ENCODE results near the gene HSPA4. TPM values are rescaled to one million over a fixed set of nuclear protein-coding genes. Genes with fewer than 3 reads are reported as not detected.
A peak's percentile ranks its signal among the peaks of the same experiment; 100 is the strongest.
"Not testable (repeated sequence)": the region's sequence is repeated elsewhere in the genome, so short reads cannot be mapped to it uniquely, and the experiment has no call there.

The HSPA4 gene
- total RNA-seq, 1 donor from 2014 or later: 94.4 TPM

- no peak for DNase-seq
These were observed 71.5 kb downstream of the HSPA4 start for GRCh38 chr5:133123297-133123696.

GRCh38 chr5:133124891-133125290, 73.1 kb downstream of the HSPA4 start:
- no peak for DNase-seq

- no peak for DNase-seq
These were observed 76.3 kb downstream of the HSPA4 start for GRCh38 chr5:133128066-133128465.

GRCh38 chr5:133129289-133129688, 77.5 kb downstream of the HSPA4 start:
- DNase-seq: no peak

GRCh38 chr5:133129950-133130349, 78.1 kb downstream of the HSPA4 start:
- no peak for DNase-seq

GRCh38 chr5:133130387-133131118, 78.7 kb downstream of the HSPA4 start:
- no peak for DNase-seq

GRCh38 chr5:133132717-133133116, 80.9 kb downstream of the HSPA4 start:
- no peak for DNase-seq

- DNase-seq: not testable (repeated sequence)
These were observed 81.4 kb downstream of the HSPA4 start for GRCh38 chr5:133133241-133133640.

- DNase-seq: not testable (repeated sequence)
These were observed 85.1 kb downstream of the HSPA4 start for GRCh38 chr5:133136890-133137289.

- no peak for DNase-seq
These were observed 88.5 kb downstream of the HSPA4 start for GRCh38 chr5:133140311-133140710.

GRCh38 chr5:133141746-133142145, 89.9 kb downstream of the HSPA4 start:
- no peak for DNase-seq

GRCh38 chr5:133142782-133143181, 91.0 kb downstream of the HSPA4 start:
- DNase-seq: no peak

GRCh38 chr5:133144245-133144981, 92.6 kb downstream of the HSPA4 start:
- DNase-seq: no peak

GRCh38 chr5:133145436-133146170, 93.8 kb downstream of the HSPA4 start:
- DNase-seq: no peak

GRCh38 chr5:133147411-133147810, 95.6 kb downstream of the HSPA4 start:
- peak; percentile 87 for DNase-seq

GRCh38 chr5:133147815-133148567, 96.2 kb downstream of the HSPA4 start:
- no peak for DNase-seq

- DNase-seq: peak; percentile 77
These were observed 97.5 kb downstream of the HSPA4 start for GRCh38 chr5:133149345-133149744.

- DNase-seq: no peak
These were observed 99.2 kb downstream of the HSPA4 start for GRCh38 chr5:133150909-133151544.

- DNase-seq: no peak
These were observed 102.7 kb downstream of the HSPA4 start for GRCh38 chr5:133154274-133155075.

- DNase-seq: no peak
These were observed 103.6 kb downstream of the HSPA4 start for GRCh38 chr5:133155326-133155969.
